HG02610 (cell line): Measurements from ENCODE around the gene HYAL1.
"Not testable (repeated sequence)": the region's sequence is repeated elsewhere in the genome, so short reads cannot be mapped to it uniquely, and the experiment has no call there.

Experiments used
- ATAC-seq: cut with Tn5 transposase; IDR thresholded peaks from one replicate; pipeline ENCODE4 v1.9.1; 2021; ENCODE audit warnings: mild to moderate bottlenecking, moderate library complexity; ENCODE audit not compliant: unreplicated experiment

HYAL1 gene

DNA sequence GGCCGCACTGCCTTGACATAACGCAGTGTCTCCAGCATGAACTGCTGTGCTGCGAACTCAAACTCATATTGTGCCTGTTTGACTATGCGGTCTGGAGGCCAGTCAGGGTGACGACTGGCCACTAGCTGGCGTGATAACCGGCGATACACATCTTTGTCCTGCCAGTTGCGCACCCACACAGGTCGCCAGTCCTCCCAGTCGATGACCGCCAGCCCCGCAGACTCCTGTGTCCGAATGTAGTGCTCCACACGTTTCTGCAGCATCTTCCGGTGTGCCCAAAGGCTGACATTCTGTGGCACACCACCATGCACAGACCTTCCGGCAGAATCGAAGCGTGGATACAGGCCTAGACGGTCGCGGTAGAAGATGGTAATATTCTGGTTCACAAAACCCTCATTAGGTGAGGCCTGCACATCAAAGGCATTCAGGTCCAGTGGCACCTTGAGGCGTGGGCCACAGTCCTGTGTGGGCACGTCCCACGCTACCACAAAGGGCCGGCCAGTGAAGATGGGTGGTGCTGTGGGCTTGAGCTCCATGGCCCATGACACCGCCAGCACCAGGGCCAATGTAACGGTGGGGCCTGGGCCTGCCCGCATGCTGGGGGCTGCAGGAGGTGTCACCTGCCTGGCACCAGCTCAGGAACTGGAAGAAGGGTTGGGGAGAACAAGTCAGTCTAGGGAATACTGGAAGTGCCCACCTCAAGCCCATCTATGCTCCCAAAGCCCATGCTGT, 16.7 kb upstream of the HYAL1 start:
- no peak for ATAC-seq

DNA sequence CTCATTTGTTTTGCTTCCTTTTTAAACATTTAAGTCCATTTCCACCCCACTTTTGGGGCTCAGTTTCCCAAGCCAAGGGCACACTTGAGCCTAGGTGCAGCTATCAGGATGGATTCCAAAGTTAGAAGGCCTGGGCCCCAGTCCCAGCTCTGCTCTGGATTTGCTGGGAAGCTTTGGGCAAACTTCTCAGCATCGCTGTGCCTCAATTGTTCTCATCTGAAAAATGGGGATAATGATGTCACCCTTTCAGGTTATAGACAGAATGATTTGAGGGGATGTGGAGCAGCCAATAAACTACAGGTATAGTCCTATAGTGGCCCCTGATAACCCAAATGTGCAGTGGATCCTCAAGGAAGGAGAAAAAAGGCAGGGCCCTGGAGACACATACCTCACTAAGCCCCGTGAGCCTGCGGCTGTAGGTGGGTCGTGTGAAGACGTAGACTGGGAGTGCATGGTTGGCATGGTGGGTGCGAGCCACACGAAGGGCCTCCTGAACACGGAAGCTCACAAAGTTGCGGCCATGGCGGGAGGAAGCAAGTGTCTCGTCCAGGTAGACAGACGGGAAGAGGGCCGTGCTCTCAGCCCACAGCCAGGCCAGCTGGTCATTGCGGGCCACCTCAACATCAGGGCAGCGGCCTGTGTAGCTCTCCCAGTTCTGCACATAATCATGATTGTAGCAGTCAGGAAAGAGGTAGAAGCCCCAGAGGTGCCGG, 16.0 kb upstream of the HYAL1 start:
- ATAC-seq = no peak

DNA sequence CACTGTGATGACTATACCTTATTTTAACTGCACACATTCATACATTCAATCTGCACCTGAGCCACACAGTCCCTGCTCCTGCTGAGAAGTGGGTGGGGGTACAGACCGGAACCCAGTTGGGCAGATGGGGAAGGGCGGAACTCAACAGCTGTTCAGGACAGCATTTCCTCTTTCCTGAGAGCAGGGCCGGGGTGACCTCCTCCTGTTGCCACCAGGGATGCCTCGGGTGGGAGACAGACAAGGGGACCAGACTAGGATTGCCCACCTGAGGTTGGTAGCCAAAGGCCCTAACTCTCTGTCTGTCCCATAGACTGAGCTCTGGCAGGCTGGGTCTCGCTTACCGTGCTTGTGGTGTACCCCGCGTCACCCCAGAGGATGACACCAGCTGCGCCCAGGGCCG, 15.2 kb upstream of the HYAL1 start:
- no peak for ATAC-seq

DNA sequence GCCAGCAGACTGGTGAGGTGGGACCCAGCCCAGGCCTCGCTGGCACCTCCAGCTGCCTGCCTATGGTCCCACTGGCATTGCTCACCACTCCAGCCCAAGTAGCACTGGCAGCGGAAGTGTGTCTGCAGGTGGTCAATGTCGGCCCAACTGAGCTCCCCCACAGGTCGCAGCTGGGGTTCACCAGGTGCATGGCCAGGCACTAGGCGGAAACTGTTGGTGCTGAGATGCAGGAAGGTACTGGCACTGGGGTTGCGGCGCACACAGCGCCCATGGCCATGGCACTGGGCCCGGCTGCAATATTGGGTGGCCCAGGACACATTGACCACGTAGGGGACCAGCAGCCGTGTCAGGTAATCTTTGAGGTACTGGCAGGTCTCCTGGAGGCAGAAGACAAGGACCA, 14.8 kb upstream of the HYAL1 start:
- ATAC-seq = no peak

DNA sequence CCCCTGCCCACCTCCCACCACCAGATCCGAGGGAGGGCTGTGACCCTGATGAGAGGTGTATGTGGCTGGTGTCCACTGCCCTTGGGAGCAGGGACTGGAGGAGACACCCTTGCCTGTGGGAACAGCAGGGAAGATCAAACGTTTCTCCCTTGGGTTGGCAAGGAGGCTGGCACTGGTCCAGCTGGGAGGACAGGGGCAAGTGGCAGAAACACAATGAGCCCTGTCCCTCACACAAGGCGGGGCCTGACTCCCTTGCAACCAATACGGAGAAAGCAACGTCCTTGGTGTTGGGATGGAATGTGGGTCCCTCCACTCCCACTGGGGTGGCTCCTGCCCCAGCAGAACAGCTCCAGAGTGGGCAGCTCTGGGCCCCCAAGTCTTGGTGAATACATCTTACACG, 13.9 kb upstream of the HYAL1 start:
- ATAC-seq = no peak

DNA sequence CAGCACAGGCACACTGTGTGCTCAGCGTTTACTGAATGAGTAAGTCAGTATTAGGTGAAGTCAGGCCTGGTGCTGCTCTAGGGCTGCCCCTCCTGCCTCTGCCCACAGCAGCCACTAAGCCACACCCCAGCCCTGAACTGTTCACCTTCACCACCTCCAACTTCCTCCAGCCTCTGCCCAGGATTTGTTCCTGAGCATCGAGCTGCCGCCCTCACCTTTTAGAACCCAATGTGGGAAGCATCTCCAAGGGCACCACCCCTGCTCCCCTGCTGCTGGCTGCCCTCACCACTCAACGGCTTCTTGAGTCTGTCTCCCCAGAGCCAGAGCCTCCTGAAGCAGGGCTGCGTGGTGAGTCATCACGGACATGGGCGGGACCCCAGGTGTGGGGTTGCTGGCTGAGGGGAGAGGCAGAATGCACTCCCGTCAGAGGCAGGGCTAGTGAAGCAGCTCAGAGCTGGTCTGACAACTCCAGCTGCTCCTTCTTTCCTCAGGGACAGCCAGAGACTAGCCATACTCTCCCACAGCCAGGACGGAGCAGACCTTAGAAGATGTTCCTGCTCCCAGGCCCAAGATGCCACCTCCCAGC, 13.4 kb upstream of the HYAL1 start:
- ATAC-seq = no peak

DNA sequence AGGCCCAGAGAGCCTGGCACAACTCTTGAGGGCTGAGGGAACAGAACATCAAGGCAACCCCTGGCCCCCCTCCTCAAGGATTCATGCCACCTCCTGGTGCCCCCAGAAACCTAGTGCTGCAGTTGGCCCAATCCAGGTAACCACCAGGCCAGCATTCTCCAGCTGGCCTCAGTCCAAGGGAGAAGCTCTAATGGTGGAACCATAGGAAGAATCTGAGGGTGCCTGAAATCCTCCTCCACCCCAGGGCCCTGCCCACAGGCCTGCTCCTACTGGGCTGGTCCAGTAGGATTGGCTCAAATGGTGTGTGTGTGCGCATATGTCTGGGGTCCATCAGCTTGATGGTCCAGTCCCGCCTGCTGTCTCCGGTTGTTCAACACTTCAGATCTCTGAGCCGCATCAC, 11.4 kb upstream of the HYAL1 start:
- no peak for ATAC-seq

DNA sequence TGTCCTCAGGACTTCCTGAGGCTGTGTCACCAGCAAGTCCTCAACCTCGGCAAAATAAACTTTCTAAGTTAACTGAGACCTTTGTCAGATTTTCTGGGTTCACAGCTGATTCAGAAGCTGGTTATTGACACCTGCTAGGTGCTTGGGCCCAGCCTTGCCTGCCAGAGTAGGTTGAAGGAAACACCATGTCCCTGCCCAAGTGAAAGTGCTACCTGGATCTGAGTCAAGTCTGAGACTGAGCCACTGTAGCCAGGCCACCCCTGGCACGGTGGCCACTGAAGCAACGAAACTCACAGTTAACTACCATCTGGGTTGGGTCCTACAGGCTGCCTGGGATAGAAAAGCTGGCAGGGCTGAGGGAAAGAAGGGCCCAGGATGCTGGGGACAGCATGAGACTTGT, 11.0 kb upstream of the HYAL1 start:
- no peak for ATAC-seq

DNA sequence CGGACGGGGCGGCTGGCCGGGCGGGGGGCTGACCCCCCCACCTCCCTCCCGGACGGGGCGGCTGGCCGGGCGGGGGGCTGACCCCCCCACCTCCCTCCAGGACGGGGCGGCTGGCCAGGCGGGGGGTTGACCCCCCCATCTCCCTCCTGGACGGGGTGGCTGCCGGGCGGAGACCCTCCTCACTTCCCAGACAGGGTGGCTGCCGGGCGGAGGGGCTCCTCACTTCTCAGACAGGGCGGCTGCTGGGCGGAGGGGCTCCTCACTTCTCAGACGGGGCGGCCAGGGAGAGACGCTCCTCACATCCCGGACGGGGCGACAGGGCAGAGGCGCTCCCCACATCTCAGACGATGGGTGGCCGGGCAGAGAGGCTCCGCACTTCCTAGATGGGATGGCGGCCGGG, 8.7 kb upstream of the HYAL1 start:
- not testable (repeated sequence) for ATAC-seq

DNA sequence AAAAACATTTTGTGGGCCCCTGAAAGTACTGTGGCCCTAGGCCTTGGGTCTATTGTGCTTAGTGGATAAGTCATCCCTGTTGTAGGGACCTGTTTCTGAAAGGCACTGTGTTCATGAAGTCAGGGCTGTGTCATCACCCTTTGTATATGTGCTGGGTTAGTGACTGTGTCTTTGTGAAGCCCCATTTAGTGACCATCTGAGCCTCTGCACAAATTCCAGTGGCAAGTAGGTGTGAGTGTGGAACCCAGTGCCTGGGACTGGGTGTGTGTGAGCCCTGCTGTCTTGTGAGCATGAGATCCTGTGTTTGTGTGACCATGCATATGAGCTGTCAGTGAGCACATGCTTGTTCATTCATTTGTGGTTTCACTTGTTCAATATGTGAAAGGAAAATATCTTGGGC, 1.2 kb upstream of the HYAL1 start:
- ATAC-seq = no peak

DNA sequence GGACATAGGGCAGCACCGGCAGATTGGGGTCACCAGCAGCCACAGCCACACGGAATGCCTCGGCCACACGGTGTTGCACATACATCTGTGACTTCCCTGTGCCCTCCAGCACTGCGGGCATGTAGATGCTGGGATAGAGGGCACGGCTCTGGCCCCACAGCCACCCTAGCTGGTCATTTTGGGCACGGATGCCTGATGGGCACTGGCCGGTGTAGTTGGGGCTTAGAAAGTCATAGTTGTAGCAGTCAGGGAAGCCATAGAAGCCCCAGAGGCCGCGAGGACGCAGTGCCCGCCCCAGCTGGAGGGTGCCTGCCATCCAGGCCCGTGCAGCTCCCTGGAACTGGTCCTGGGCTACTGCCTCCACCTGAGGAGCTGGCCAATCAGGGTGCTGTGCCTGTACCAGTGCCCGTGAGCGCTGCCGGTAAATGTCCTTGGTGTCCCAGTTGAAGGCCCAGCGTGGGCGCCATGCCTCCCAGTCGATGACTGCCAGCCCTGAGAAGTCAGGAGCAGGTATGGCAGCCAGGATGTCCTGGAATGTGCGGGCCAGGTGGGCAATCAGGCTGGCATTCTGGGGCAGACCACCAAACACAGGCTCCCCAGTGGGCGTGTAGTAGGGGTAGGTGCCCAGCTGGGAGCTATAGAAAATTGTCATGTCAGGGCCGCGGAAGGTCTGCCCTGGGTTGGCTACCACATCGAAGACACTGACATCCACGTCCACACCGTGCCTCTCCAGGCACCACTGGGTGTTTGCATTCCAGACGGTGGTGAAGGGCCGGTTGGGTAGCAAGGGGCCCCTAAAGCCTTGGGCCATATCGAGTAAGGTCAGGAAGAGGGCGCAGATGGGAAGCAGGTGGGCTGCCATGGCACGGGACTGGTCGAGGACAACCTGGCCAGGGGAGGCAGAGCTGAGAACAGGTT, 1.0 kb downstream of the HYAL1 start:
- ATAC-seq = no peak

DNA sequence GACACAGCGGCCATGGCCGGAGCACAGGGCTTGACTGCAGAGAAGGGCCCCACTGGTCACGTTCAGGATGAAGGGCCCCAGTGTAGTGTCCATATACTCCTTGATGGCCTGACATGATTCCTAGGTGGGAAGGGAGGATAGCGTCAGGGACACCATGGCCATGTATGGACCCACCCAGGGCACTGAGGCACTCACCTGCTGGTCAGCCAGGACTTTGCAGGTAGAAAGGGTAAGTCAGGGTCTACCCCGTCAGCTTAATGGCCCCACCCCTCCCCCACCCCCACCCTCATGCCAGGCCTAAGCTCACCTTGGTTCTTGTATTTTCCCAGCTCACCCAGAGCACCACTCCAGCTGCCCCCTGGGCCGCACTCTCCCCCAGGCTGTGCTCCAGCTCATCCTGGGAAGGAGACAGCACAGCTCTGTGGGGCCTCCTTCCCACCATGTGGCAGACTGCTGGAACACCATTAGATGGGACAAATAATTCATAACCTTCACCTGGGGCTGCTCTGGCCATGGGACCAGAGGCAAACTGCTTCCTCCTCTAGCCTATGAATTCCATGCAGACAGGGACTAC, 2.6 kb downstream of the HYAL1 start:
- no peak for ATAC-seq

DNA sequence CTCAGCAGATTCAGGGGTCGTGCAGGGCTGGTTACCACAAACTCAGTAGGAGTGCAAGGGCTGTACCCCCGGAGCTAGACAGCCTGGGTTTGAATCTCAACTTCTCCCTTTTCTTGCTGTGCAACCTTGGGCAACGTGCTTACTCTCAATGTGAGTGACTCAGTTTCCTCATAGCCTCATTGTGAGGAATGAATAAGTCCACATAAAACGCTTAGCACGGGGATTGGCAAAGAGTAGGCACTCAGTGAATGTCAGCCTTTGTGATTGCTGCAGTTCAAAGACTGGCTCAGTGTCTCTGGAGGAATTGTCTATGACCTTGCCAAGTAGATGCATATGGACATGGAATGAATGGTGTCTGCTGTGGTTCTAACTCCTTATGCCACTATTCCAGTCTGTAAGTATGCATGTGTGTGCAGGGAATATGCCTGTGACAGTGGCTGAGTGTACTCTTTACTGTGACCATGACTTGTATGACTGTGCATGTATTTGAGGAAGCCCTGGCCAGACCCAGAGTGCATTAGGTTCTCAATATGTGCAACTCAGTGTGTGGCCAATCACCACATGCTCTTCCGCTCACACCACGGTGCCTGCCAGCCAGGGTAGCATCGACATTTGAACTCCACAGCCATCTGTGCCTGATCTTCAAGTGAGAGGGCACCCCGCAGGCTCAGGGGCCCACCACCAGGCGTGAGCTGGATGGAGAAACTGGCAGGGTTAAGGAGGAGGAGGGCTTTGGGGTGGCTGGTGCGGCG, 3.3 kb downstream of the HYAL1 start:
- ATAC-seq = no peak

DNA sequence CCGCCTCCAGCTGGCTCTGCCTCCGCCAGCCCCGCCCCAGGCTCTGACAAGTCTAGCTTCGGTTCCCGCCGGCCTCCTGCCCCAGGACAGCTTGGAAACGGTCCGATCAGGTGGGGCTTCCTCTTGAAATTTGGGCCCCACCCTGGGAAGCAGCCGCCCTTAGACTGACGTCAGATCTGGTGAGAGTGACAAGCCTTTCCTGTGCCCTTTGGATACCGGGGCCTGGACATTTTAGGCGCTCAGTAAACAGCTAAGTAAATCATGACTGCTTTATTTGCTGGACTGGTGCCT, 3.8 kb downstream of the HYAL1 start:
- no peak for ATAC-seq

DNA sequence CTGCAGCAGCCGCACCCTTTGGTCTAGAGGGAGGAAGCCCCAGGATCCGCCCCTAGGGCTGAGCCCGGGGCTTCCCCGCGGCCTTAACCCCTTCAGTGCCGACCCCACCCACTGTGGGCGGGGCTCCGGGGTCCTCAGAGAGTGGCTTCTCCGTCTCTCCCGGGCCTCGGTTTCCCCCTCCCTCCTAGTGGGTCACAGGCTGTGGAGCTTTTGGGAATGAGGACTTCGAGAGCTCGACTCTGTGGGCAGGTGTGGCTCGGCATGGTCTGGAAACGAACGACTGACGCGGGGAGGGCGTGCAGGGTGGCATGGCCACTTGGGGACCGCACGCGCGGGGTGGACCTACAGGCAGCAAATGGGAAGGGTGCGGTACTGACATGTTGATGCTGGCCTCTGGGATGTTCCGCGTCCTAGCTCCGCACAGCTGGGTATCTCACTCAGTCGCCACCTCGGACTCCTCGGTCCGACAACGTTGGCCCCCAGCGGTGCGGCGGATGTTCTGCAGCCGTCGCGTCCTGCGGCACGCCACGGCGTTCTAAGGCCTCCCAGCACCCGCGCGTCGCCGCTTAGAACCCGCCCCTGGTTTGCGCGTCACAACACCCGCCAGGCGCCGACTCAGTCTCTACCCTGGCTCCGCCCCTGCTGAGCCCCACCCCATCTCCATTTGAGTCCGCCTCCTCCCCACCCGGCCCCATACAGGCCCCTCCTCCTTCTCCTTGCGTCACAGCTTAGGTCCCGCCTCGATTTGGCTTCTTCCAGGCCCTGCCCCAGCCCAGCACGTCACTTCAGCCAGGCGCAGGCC, 4.3 kb downstream of the HYAL1 start, which contains the start of the genes HYAL3 and NAA80:
TSS of gene HYAL3 (minus strand) at position 570 of the 802 bp plus-strand sequence. CDS start 3,803 bp downstream, outside the sequence.
TSS of gene NAA80 (minus strand) at position 570 of the 802 bp plus-strand sequence. CDS start 1,942 bp downstream, outside the sequence.
- ATAC-seq = peak; percentile 86

DNA sequence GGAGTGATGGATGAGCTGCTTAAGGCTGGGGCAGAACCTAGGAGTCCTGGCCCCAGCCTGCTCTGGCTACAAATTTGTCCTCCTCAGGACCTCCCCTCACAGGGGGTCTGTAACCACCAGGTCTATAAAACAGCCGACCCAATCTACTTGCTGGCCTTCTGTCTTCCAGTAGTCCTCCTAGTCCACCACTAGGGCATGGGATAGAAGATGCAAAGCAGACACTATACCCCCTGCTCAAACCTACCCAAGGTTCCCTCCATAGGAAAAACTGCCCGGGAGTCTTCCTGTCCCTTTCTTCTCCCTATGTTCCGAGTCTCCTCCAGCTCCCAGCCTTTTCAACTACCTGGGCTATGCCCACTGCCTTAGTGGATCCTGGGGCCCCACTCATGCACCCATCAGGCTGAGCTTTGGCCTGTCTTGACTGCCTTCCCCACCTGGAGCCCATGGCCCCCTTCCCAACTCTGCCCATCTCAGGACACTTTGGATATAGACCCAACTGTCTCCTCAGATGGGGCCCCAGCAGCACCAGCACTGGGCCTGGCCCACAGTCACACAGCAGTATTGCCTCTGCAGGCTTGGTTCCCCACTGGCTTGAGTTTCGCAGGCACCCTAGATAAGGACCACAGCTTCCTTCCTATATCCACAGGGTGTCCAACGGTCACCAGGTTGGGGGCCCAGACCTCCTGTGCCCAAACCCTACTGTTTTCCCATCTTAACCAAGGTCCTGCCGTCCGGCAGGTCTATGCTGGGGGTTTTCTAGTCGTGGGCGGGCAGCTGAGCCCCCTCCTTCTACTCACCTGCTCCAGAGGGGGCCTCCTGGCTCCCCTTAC, 5.3 kb downstream of the HYAL1 start:
- no peak for ATAC-seq

DNA sequence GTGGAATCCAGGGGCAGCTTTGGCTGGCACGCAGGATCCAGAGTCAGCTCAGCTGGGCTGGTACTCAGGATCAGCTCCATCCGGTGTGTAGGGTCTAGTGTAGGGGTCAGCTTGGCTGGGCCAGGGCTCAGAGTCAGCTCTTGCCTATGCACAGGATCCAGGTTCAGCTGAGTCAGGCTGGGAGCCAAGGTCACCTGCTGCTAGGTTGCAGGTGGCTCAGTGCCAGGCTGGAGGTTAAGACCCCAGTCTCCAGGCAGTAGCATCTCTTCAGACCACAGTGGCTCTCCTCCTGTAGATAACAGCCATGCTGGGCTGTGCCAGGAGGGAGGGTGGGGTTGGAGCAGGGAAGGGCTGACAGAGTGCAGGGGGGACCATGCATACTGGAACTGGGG, 6.0 kb downstream of the HYAL1 start:
- ATAC-seq = no peak

DNA sequence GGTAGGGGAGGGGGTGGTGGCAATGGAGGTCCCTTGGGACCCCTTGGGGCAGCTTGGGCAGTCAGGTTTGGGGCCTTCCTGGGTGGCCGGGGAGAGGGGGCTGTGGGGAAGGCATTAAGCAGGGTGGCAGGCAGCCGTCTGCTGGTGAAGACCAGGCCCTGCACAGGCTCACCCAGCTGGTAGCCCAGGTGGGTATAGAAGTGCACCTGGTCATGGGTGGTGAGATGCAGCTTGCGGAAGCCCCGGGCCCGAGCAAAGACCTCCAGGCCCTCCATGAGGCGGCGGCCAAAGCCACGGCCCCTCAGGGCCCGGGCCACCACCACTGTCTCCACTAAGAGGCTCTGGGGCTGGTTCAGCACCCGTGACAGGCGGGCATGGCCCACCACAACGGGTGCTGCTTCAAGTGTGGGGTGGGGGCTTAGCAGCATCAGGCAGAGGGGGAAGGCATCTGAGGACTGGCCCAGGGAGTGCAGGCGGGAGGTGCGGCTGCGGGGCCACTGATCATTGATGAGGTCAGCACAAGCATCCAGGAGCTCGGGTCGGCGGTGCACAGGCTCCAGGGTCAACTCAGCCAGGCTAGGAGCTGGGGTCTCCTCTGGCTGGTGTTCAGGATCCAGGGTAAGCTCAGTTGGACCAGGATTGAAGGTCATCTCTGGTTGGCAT, 6.5 kb downstream of the HYAL1 start:
- no peak for ATAC-seq
